ENCODE measurements around the gene ASZ1. TPM values are rescaled to one million over a fixed set of nuclear protein-coding genes. Genes with fewer than 3 reads are reported as not detected.

Gene ASZ1
- not detected in 5 replicates for total RNA-seq (2022; extraction: Qiagen RNA extraction; ENCODE audit: low read depth)

GRCh38 chr7:117427258-117427701 lies at the start of gene ASZ1:
TSS of gene ASZ1 (minus strand) at chr7:117427493. CDS start at chr7:117427460, 33 bp downstream.

GRCh38 chr7:117322741-117323304 lies 104.5 kb downstream of the ASZ1 start, which contains the start of gene WNT2:
TSS of gene WNT2 (minus strand) at chr7:117323058. CDS start at chr7:117322989, 69 bp downstream.

Other genes with a start within 250 kb of the ASZ1 start
- gene WNT2, start 104.4 kb downstream of the ASZ1 start, total RNA-seq (2022; extraction: Qiagen RNA extraction; ENCODE audit: low read depth): 0.03 to 0.04 TPM in 2 of 5 replicates, not detected in the others
- gene CFTR, start 52.5 kb upstream of the ASZ1 start, total RNA-seq (2022; extraction: Qiagen RNA extraction; ENCODE audit: low read depth): 0.31 TPM in 1 of 5 replicates, not detected in the others